K562 (cell line): Measurements from ENCODE around the gene CHTF8. TPM values are rescaled to one million over a fixed set of nuclear protein-coding genes. Genes with fewer than 3 reads are reported as not detected.

Experiments
- ATF3 ChIP-seq, 2 experiments: fragments of 450-650 bp in 1 of 2; sonication (generic) in 1 of 2; formaldehyde crosslinking in 1 of 2; IDR thresholded peaks in 1 of 2; conservative IDR thresholded peaks in 1 of 2; 2 replicates each; pipeline versions ENCODE4 v1.6.1 to v1.8.1; 2016 to 2023; ENCODE audit warnings: mild to moderate bottlenecking in 2 of 2, moderate library complexity in 2 of 2, inconsistent platforms in 1 of 2, missing genetic modification reagents in 1 of 2
- CBX3 ChIP-seq, 2 experiments: IDR thresholded peaks; 1 replicate in 1 of 2; 2 replicates in 1 of 2; pipeline ENCODE4 v1.6.1; 2012; ENCODE audit warnings: inconsistent platforms in 2 of 2, low read length in 2 of 2, borderline replicate concordance in 1 of 2, control low read depth in 1 of 2
- CLOCK ChIP-seq: fragments of 250-450 bp; sonication (Bioruptor Pico); IDR thresholded peaks from 2 replicates; pipeline ENCODE4 v1.4.0; 2020; ENCODE audit warnings: mild to moderate bottlenecking, moderate library complexity, borderline replicate concordance
- CUX1 ChIP-seq: fragments of 200-800 bp; sonication (Bioruptor generic); IDR thresholded peaks from 2 replicates; pipeline ENCODE4 v1.6.1; 2016; ENCODE audit warnings: missing genetic modification characterization, missing compliant biosample characterization
- ELF1 ChIP-seq: fragments of 200-800 bp; sonication (Bioruptor generic); IDR thresholded peaks from 2 replicates; pipeline ENCODE4 v1.6.1; 2016; ENCODE audit warnings: missing genetic modification characterization, missing compliant biosample characterization
- GABPA ChIP-seq: fragments of 200-800 bp; sonication (Bioruptor generic); conservative IDR thresholded peaks from 2 replicates; pipeline ENCODE4 v1.6.1; 2016; ENCODE audit warnings: low read depth, missing genetic modification characterization, missing compliant biosample characterization
- HDAC3 ChIP-seq: fragments of 450-650 bp; IDR thresholded peaks from 2 replicates; pipeline ENCODE4 v1.6.1; 2018; ENCODE audit warnings: borderline replicate concordance, mild to moderate bottlenecking, moderate library complexity; ENCODE audit not compliant: partially characterized antibody
- MEIS2 ChIP-seq: fragments of 450-650 bp; IDR thresholded peaks from 2 replicates; pipeline ENCODE4 v1.6.1; 2014; ENCODE audit warnings: mild to moderate bottlenecking; ENCODE audit not compliant: partially characterized antibody
- MYBL2 ChIP-seq, 2 experiments: fragments of 450-650 bp in 1 of 2; sonication (generic) in 1 of 2; formaldehyde crosslinking in 1 of 2; IDR thresholded peaks; 2 replicates each; pipeline versions ENCODE4 v1.6.1 to v1.8.1; 2017 to 2022; ENCODE audit warnings: borderline replicate concordance in 1 of 2, inconsistent platforms in 1 of 2, low read depth in 1 of 2, mild to moderate bottlenecking in 1 of 2, missing genetic modification reagents in 1 of 2, moderate library complexity in 1 of 2
- SRF ChIP-seq, 2 experiments: fragments of 250-450, 450-650 bp in 1 of 2; sonication (Bioruptor Pico) in 1 of 2; sonication (generic) in 1 of 2; formaldehyde crosslinking; IDR thresholded peaks; 2 replicates each; pipeline versions ENCODE4 v1.5.0 to v1.5.1; 2020 to 2022; ENCODE audit warnings: mild to moderate bottlenecking in 1 of 2, missing genetic modification reagents in 1 of 2
- WHSC1 ChIP-seq: IDR thresholded peaks from one replicate; pipeline ENCODE4 v1.6.1; 2012; ENCODE audit warnings: low read length, control low read depth, inconsistent platforms
- ZEB2 ChIP-seq: fragments of 450-650 bp; IDR thresholded peaks from 2 replicates; pipeline ENCODE4 v1.6.1; 2016
- ZNF134 ChIP-seq: fragments of 250-450 bp; sonication (Bioruptor Pico); conservative IDR thresholded peaks from 2 replicates; pipeline ENCODE4 v1.4.0; 2020
- polyA plus RNA-seq, 8 experiments: library from polyadenylated mRNA; depleted of rRNA in 4 of 8; stranded (reverse) in 5 of 8; unstranded in 3 of 8; fragments of >200 nt; fragmentation: Nextera tagmentation in 2 of 8; fragmentation: Illumina TruSeq in 1 of 8; extraction: Ambion mirVana in 2 of 8; extraction: Trizol in 1 of 8; gene quantifications; 2 replicates each; pipeline versions ENCODE4 v1.2.1 to v1.2.3, GENCODE V29; 2011 to 2014; ENCODE audit warnings: inconsistent platforms in 1 of 8, missing spikeins in 1 of 8
- total RNA-seq, 7 experiments: library from RNA; depleted of rRNA in 6 of 7; stranded (reverse); fragments of >200 nt in 6 of 7; fragmentation: Illumina TruSeq in 2 of 7; extraction: Trizol in 2 of 7; gene quantifications; 2 replicates each; pipeline versions ENCODE4 v1.2.1 to v1.2.3, GENCODE V29; 2011 to 2021; ENCODE audit warnings: low replicate concordance in 1 of 7
- TF ChIP-seq, protein P1 (sequence below): fragments of 450-650 bp; IDR thresholded peaks from 2 replicates; pipeline ENCODE4 v1.6.1; 2014; ENCODE audit warnings: low read depth, mild to moderate bottlenecking, moderate library complexity, borderline replicate concordance

Gene CHTF8
- total and polyA plus RNA-seq, 9 of the 15 experiments (the other 6 are each of a cell fraction or from before 2014, with no cell fraction given): 20.2 to 199 (median 108) TPM

- TF ChIP-seq ELF1 (tag) (no peak), CLOCK (CRISPR knock-in tag) (no peak), MEIS2 (no peak), HDAC3 (no peak), GABPA (tag) (no peak), CBX3 (IDR thresholded peaks at IDR 0.05; ENCODE audit: borderline replicate concordance in 1 of 2, low read length in 2 of 2) (no peak), ATF3 (IDR thresholded peaks at IDR 0.05) (peak; percentile 93), ATF3 (CRISPR knock-in tag; conservative IDR thresholded peaks at IDR 0.05) (no peak), ZEB2 (no peak), ZNF134 (CRISPR knock-in tag) (no peak), CUX1 (CRISPR knock-in tag) (0 out of 2 replicates have a peak, but pooled peaks have one; percentile 43), WHSC1 (no peak), SRF (CRISPR knock-in tag; IDR thresholded peaks at IDR 0.05) (no peak), MYBL2 (IDR thresholded peaks at IDR 0.05; ENCODE audit: low read depth) (no peak), MYBL2 (CRISPR knock-in tag; IDR thresholded peaks at IDR 0.05; ENCODE audit: borderline replicate concordance) (no peak)
- TF ChIP-seq, protein P1, sequence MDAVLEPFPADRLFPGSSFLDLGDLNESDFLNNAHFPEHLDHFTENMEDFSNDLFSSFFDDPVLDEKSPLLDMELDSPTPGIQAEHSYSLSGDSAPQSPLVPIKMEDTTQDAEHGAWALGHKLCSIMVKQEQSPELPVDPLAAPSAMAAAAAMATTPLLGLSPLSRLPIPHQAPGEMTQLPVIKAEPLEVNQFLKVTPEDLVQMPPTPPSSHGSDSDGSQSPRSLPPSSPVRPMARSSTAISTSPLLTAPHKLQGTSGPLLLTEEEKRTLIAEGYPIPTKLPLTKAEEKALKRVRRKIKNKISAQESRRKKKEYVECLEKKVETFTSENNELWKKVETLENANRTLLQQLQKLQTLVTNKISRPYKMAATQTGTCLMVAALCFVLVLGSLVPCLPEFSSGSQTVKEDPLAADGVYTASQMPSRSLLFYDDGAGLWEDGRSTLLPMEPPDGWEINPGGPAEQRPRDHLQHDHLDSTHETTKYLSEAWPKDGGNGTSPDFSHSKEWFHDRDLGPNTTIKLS: no peak
Measured at GRCh38 chr16:69089091-69089910, 43.1 kb downstream of the CHTF8 start (continued).
